ENCODE measurements around the gene IFNAR1.
"Not testable (repeated sequence)": the region's sequence is repeated elsewhere in the genome, so short reads cannot be mapped to it uniquely, and the experiment has no call there.

IFNAR1 gene

DNA sequence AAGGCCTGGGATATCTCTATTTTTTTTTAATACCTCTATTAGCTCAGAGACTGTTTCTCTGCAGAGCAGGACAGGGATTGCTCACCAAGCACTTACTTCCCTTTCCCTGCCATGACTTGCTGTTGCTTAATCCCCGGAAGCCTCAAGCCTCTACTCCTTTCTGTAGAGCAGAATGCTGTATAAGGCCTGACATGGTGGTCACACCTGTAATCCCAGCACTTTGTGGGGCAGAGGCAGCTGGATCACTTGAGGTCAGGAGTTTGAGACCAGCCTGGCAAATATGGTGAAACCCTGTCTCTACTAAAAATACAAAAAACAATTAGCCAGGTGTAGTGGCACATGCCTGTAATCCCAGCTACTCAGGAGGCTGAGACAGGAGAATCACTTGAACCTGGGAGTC, 55.2 kb downstream of the IFNAR1 start:
- DNase-seq = not testable (repeated sequence)

DNA sequence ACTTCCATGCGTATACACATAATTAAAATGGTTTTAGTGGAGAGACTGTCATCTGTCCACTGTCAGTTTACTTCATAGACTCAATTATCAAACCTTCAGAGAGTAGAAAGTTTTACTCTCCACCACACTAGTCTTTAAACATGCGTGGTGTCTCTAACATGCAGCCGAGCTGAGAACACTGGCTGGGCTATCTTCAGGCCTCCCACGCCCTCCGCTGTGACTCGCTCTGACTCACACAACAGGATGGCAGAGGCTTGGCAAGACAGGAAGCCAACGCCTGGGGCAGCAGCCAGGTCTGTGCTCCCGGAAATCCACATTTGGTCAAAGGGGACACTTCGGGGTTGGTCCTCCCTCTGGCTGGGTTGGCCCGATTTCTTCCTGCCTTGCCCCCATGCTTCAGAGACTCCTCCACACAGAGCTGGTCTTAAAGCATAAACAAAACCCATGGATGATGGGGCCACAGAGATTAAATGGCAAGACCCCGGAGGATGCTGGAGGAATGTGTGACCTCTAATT, 55.8 kb downstream of the IFNAR1 start:
- peak; percentile 11 for DNase-seq

DNA sequence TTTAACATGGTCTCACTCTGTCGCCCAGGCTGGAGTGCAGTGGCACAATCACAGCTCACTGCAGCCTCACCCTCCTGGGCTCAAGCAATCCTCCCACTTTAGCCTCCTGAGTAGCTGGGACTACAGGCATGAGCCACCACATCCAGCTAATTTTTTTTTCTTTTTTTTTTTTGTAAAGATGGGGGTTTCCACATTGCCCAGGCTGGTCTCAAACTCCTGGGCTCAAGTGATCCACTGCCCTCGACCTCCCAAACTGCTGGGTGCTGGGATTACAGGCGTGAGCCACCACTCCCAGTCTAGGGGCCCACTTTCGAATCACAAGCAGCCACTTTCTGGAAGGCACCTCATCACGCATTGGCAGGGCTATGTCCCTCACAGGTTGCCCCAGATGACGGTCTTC, 56.6 kb downstream of the IFNAR1 start:
- not testable (repeated sequence) for DNase-seq

DNA sequence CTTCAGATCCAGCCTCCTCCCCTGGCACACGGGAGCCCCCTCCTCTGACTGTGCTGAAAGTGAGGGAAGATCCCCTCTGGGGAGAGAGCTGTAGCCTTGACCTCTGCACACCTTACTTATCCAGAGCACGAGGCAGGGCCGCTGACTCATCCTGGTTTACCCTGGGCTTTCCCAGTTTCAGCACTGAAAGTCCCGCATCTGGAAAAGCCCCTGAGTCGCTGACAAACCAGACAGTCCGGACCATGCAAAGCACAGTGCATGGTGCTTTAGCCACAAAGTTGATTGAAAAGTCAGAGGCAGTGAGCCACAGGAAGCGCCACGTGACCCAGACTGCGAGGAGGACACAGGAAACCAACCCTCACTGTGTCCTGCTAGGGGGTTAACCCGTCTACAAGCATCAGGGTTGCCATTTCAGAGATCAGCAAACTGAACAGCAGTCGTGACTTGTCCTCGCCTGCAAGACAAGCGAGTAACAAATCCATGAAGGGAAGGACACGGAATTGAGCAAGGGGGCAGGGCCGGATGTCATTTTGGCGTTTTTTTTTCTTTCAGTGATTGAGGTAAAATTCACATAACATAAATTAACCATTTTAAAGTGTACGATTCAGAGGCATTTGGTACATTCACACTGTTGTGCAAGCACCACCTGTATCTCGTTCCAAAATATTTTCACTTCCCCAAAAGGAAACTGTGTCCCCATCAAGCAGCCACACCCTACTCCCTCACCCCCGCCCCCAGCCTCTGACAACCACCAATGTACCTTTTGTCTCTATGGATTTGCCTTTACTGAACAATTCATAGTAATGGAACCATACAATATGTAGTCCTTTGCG, 58.5 kb downstream of the IFNAR1 start:
- DNase-seq = no peak

DNA sequence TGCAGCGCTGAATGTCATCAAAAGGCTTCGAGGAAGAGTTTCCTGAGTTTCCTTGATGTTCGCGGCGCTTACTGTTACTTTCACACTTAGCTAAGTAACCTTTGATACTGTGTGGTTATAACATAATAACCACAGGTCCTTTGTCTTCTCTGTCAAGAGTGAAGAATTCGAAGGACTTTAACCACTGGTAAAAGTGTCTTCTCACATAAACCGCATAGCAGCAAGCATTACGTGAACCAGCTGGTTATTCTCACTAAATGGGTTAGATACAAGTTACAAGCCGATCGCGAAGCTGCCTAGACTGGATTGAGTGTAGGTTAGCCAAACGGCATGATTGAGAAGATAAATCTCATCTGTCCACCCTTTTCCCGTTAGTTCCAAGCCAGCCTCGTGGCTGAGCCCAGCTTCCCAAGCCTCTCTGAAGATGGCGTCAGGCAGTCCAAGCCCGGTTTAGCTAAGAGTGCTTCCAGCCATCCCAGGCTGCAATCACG, 60.1 kb downstream of the IFNAR1 start:
- no peak for DNase-seq

DNA sequence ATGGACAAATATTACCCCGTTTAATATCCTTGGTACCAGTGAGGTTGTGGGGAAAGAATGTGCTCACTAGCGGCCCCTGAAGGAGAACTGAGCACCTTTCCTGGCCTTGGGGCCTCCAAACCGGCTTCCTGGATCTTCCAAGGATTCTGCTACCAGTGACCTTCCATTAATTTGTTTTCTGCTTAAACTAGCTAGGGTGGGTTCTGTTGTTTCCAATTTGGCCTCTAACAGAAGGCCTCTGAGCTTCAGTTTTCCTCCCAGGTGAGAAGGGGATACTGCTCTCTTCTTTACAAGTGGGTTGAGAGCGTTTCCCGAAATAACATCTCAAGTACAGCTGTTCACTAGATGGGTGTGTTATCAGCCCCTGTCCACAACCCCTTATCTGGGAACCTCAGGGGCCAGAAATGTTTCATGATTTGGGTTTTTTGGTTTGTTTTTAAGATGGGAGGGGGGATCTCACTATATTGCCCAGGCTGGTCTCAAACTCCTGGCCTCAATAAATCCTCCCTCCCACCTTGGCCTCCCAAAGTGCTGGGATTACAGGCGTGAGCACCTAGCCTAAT, 61.5 kb downstream of the IFNAR1 start:
- DNase-seq = no peak

DNA sequence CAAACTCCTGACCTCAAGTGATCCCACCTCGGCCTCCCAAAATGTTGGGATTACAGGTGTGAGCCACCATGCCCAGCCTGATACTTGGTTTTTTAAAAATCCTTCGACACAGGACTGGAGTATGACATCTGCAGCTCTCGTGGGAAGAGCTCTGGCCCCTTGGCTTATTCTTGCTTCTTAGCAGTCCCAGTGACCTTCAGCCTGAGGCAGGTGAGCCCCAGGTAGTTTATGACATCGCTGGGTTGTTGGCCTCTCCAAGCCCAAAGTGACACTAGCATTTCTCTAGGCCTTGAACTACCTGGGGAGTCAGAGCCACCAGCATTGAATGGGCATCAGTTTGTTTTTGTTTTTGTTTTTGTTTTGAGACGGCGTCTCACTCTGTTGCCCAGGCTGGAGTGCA, 62.5 kb downstream of the IFNAR1 start:
- no peak for DNase-seq

DNA sequence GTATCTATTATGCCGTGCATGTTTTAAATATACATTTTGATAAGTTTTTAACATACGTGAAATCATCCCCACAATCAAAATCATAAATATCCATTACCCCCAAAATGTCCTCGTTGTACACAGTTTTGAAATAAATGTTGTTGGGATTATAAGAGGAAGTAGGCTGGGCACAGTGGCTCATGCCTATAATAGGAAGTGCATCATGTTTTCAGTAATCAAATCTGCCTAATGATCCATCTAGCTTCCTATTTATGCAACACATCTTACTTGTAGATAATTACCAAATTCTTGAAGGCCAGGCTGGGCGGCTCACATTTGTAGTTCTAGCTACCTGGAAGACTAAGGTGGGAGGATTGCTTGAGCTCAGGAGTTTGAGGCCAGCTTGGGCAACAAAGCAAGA, 63.4 kb downstream of the IFNAR1 start:
- no peak for DNase-seq

DNA sequence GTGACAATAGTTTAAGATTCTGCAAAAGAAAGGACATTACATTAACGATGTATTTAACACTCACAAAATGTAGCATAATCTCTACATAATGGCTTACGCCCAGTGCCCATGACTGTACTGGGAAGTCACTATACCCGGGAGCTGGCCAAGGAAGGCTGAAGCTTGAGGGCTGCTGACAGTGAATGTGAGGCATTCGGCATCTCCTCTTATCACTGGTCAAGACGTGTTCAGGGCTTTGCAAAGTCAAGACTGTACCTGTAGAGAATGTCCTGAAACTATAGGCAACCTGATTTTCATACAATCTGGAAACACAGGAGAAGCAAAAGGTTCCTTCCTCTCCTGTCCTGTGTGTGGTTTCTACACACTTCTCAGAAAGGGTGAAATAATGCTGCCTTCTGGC, 65.7 kb downstream of the IFNAR1 start:
- DNase-seq = no peak

DNA sequence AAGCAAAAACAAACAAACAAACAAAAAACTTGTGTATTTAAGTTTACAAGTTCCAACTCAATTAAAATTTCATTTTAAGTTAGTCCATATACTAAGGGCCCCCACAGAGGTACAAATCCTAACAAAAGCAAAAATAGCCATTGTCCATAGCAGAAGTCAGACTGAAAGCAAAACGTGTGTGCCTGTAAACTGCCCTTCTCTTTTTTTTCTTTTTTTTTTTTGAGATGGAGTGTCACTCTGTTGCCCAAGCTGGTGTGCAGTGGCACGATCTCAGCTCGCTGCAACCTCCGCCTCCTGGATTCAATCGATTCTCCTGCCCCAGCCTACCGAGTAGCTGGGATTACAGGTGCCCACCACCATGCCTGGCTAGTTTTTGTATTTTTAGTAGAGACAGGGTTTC, 66.9 kb downstream of the IFNAR1 start:
- no peak for DNase-seq

DNA sequence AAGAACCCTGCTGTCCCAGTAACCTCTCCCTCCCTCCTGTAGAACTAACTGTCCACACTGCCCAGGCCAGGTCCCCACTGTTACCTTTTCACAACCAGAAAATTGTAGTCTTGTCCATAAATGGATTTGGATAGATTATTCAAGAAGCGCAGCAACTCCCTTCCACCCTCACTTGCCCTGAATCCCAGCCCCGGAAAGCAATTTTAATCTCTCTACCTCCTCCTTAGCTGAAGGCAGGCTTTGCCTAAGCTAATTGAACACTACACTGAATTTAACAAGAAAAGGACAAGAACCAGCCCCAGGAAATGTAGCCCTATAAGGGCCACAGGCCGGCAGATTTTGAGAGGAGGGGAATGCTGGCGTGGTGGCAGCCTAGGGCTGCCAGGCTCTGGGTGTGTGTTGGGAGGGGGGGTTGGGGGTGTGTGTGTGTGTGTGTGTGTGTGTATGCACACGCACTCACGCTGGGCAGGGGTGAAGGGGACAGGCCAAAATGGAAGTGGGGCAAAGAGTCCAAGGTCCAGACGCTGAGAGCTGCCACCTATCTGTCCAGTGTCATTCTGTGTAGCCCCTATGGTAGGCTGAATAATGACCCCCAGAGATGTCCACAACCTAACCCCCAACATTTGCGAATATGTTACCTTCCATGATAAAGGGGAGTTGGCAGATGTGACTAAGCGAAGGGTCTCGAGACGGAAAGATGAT, 67.7 kb downstream of the IFNAR1 start:
- DNase-seq = no peak

DNA sequence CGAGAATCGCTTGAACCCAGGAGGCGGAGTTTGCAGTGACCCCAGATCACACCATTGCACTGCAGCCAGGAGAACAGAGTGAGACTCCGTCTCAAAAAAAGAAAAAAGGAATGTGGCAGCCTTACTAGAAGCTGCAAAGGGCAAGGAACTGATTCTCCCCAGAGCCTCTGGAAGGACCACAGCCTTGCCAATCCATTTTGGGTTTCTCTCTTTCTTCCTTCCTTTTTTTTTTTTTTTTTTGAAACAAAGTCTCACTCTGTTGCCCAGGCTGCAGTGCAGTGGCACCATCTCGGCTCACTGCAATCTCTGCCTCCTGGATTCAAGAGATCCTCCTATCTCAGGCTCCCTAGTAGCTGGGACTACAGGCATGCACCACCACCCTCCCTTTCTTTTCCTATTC, 68.6 kb downstream of the IFNAR1 start:
- no peak for DNase-seq

DNA sequence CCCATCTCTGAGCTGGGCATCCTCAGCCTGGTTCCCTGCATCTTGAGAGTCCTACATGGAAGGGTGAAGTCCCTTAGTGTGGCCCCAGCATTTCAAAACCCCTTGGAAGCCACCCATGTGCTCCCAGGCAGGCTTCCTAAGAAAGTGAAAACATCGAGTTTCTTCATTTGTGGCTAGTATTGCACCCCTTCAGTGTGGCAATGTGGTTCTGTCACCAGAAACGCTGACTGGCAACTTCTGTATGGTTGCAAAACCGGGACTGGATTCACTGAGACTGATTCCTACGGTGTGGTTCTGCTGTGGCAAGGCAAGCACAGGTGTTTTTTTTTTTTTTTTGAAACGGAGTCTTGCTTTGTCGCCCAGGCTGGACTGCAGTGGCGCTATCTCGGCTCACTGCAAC, 69.5 kb downstream of the IFNAR1 start:
- no peak for DNase-seq

DNA sequence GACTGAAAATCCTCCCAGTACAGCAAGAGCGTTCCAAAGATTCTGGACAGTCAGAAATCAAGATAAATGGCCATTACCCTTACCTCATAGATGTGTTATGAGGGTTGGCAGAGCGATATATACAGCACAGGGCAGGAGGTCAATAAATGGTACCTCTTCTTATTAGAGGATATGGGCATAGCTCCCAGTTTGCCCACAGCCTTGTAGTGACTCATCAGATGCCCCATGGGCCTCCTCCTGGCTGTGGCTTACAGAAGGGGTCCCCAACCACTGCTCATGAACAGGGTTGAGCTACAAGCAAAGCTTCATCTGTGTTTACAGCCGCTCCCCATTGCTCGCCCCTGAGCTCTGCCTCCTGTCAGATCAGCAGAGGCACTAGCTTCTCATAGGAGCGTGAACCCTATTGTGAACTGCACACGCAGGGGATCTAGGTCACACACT, 71.1 kb downstream of the IFNAR1 start:
- no peak for DNase-seq

DNA sequence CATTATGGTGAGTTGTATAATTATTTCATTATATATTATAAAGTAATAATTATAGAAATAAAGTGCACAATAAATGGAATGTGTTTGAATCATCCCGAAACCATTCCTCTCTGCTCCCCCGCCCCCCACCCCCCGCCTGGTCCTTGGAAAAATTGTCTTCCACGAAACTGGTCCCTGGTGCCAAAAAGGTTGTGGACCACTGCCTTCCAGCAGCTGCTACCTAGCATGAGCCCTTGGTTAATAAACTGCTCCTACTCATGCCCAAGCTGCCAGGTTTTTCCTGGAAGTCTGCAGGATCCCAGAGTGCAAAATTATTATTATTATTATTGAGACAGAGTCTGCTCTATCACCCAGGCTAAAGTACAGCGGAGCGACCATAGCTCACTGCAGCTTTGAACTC, 71.7 kb downstream of the IFNAR1 start:
- no peak for DNase-seq

DNA sequence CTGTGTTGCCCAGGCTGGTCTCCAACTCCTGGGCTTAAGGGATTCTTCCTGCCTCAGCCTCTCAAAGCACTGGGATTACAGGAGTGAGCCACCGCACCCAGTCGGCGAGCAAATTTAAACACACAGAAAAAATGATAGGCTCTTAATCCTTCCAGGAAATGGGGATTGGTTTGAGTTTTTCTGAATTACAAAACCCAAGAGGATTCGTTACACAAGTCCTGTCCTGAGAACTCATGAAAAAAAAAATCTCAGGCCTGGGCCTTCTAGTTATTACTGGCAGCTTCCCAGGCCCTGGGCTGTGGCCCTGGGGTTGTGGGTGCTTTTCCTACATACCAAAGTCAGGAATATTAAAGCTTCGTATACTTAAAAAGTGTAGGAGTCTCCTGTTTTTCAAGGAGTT, 72.2 kb downstream of the IFNAR1 start:
- no peak for DNase-seq

DNA sequence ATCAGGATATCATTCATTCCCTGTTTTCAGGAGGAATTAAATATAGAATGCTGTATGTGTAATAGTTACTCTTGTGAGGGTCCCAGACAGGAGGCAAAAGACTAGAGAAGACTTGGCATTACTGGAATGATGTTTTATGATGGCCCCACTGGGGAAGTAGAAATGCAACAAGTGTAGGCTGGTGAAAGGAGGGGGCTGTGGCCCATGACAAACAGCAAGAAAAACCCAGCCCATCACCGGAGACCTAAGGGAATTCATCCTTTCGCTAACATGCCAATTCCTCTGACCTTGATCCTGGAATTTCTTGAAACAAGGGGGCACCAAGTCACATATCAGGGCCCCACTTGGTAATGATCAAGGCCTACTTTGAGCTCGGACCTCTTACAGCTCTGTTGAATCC, 72.9 kb downstream of the IFNAR1 start:
- DNase-seq = no peak

DNA sequence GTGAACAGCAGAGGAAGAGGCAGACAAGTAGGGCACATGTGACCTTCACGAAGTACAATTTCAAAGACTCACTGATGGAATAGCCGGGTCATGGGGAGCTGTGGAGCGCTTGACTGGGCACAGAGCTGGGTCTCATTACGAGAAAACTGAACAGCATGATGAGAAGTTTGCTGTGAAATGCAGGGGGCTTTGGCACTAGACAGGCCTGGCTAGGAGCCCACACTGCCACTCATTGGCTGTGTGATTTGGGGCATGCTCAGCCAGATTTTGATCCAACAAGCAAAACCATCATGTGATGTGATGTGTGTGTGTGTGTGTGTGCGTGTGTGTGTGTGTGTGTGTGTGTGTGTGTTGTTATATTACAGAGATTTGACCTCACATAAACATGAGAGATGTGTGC, 73.6 kb downstream of the IFNAR1 start:
- DNase-seq = no peak

DNA sequence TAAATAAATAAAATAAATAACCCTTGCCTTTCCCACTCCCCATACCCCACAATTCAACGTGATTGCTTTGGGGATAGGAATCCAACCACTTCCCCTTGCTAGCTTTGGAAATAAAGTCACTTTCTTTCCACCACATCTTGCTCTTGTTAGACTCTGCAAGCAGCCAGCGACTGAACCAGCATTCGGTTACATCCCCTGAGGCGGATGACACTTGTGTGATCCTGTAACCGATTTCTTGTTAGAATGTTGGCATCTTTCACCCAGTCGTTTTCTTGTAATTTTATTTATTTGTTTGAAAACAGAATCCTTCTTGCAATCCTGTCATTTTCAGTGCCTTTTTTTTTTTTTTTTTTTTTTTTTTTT, 76.8 kb downstream of the IFNAR1 start:
- DNase-seq = no peak

DNA sequence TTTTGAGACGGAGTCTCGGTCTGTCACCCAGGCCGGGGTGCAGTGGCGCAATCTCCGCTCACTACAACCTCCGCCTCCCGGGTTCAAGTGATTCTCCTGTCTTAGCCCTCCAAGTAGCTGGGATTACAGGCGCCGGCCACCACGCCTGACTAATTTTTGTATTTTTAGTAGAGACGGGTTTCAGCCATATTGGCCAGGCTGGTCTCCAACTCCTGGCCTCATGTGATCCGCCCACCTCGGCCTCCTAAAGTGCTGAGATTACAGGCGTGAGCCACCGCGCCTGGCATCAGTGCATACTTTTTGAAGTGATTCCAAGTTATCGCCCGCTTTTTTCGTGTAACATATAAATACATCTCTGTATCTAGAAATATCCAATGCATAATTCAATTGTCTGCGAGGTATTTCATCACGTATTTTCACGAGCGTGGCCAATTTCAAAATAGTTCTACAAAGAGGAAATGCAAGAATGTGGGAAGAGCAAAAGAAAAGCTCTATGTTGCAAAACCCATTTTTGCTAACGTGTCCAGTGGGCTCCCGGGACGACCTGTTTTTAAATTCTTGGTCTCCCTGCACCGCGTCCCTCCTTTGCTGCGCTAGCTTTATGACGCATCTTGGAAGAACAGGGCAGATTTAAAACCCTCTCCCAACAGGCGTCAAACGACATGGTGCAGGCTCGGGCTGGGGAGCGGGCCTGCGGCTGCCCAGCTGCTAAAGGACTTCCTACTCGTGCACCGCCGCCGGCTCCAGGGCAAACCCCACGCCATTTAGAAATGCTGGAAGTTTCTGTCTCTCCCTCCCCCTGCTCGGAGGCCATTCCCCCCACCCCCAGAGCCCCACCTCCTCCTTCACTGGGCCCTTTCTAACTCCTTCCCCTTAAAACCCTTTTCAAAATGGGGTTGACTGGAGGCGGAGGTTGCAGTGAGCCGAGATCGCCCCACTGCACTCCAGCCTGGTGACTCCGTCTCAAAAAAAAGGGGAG, 77.5 kb downstream of the IFNAR1 start:
- no peak for DNase-seq

DNA sequence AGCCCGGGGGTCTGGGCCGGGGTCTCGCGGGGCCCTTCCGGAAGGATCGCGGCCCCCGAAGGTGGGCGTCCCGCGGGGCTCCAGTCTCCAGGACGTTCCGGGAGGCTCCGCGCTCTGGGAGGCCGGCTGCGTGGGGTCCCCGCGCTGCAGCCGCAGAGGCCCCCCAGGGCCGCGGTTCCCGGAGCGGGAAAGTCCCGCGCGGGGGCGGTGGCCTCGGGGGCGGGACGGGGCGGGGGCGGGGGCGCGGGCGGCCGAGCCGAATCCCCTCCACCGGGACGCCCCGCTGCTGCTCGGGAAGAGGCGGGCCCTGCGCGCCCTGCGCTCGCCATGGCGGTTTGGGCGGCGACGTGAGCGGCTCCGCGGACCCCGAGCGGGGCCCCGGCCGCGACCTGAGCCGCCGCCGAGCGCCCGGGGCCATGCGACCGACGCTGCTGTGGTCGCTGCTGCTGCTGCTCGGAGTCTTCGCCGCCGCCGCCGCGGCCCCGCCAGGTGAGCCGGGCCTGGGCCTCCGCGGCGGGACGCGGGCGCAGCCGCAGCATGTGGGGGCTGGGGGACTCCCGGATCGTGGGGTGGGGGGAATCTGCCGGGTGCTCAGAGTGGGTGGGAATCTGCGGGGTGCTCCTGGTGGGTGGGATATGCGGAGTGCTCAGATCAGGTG, 78.5 kb downstream of the IFNAR1 start, which contains the start of gene IFNGR2:
IFNGR2 (plus strand) TSS at position 286 of the 658 bp plus-strand sequence; CDS start at position 417, 131 bp downstream.
- peak; percentile 9 for DNase-seq

Data from COR-L47 (cell line).